K562 (cell line): ENCODE measurements around the gene SEMA3G. TPM values are rescaled to one million over a fixed set of nuclear protein-coding genes. Genes with fewer than 3 reads are reported as not detected.

Experiments used
- BDP1 ChIP-seq: IDR thresholded peaks from 3 replicates; pipeline ENCODE4 v1.6.1; 2011; ENCODE audit not compliant: insufficient read length, insufficient read depth
- RAD21 ChIP-seq, 2 experiments: fragments of 250-450 bp in 1 of 2; fragments of 450-650 bp in 1 of 2; sonication (Bioruptor Pico) in 1 of 2; formaldehyde crosslinking in 1 of 2; IDR thresholded peaks in 1 of 2; conservative IDR thresholded peaks in 1 of 2; 2 replicates each; pipeline versions ENCODE4 v1.4.0 to v1.8.0; 2020 to 2022; ENCODE audit warnings: mild to moderate bottlenecking in 2 of 2, moderate library complexity in 1 of 2
- RHOXF2B ChIP-seq: fragments of 250-450 bp; sonication (Bioruptor Pico); conservative IDR thresholded peaks from 2 replicates; pipeline ENCODE4 v1.5.1; 2021
- SIN3B ChIP-seq: fragments of 450-650 bp; IDR thresholded peaks from 2 replicates; pipeline ENCODE4 v1.6.1; 2017; ENCODE audit warnings: low read depth, mild to moderate bottlenecking, moderate library complexity
- TBP ChIP-seq: optimal IDR thresholded peaks from 2 replicates; pipeline ENCODE3; 2011; ENCODE audit warnings: low read depth, low read length, improper control_type of control experiment
- ZNF124 ChIP-seq: sonication (generic); formaldehyde crosslinking; IDR thresholded peaks from 2 replicates; pipeline ENCODE4 v1.8.1; 2022; ENCODE audit warnings: missing genetic modification reagents
- ZNF197 ChIP-seq: fragments of 200-800 bp; sonication (Bioruptor generic); IDR thresholded peaks from 2 replicates; pipeline ENCODE4 v1.6.1; 2016; ENCODE audit warnings: low read depth, missing genetic modification characterization, missing compliant biosample characterization
- polyA plus RNA-seq, 8 experiments: library from polyadenylated mRNA; depleted of rRNA in 4 of 8; stranded (reverse) in 5 of 8; unstranded in 3 of 8; fragments of >200 nt; fragmentation: Nextera tagmentation in 2 of 8; fragmentation: Illumina TruSeq in 1 of 8; extraction: Ambion mirVana in 2 of 8; extraction: Trizol in 1 of 8; gene quantifications; 2 replicates each; pipeline versions ENCODE4 v1.2.1 to v1.2.3, GENCODE V29; 2011 to 2014; ENCODE audit warnings: inconsistent platforms in 1 of 8, missing spikeins in 1 of 8
- total RNA-seq, 7 experiments: library from RNA; depleted of rRNA in 6 of 7; stranded (reverse); fragments of >200 nt in 6 of 7; fragmentation: Illumina TruSeq in 2 of 7; extraction: Trizol in 2 of 7; gene quantifications; 2 replicates each; pipeline versions ENCODE4 v1.2.1 to v1.2.3, GENCODE V29; 2011 to 2021; ENCODE audit warnings: low replicate concordance in 1 of 7
- TF ChIP-seq, protein P1 (sequence below), 2 experiments: fragments of 200-800 bp in 1 of 2; sonication (Bioruptor generic) in 1 of 2; sonication (generic) in 1 of 2; formaldehyde crosslinking in 1 of 2; IDR thresholded peaks in 1 of 2; conservative IDR thresholded peaks in 1 of 2; 2 replicates each; pipeline versions ENCODE4 v1.5.0 to v1.6.1; 2016 to 2020; ENCODE audit warnings: missing compliant biosample characterization in 1 of 2, missing genetic modification characterization in 1 of 2, missing genetic modification reagents in 1 of 2
- TF ChIP-seq, protein P2 (sequence below), 3 experiments: IDR thresholded peaks in 2 of 3; conservative IDR thresholded peaks in 1 of 3; 2 replicates each; pipeline ENCODE4 v1.5.1; 2011 to 2012; ENCODE audit warnings: low read length in 3 of 3, mild to moderate bottlenecking in 3 of 3, control low read depth in 2 of 3, improper control_type of control experiment in 1 of 3, inconsistent platforms in 1 of 3, low read depth in 1 of 3, mixed read lengths in 1 of 3, moderate library complexity in 1 of 3; ENCODE audit not compliant: insufficient read depth in 2 of 3
- TF ChIP-seq, protein P3 (sequence below): fragments of 250-450 bp; sonication (Bioruptor Pico); IDR thresholded peaks from 2 replicates; pipeline ENCODE4 v1.5.0; 2022; ENCODE audit warnings: mild to moderate bottlenecking
- TF ChIP-seq, protein P4 (sequence below): fragments of 250-450 bp; sonication (Bioruptor Pico); IDR thresholded peaks from 2 replicates; pipeline ENCODE4 v1.6.1; 2021; ENCODE audit warnings: mild to moderate bottlenecking

Gene SEMA3G
- total and polyA plus RNA-seq, 9 of the 15 experiments (the other 6 are each of a cell fraction or from before 2014, with no cell fraction given) = 0.04 to 0.07 (median 0.05) TPM; not detected in 6

DNA sequence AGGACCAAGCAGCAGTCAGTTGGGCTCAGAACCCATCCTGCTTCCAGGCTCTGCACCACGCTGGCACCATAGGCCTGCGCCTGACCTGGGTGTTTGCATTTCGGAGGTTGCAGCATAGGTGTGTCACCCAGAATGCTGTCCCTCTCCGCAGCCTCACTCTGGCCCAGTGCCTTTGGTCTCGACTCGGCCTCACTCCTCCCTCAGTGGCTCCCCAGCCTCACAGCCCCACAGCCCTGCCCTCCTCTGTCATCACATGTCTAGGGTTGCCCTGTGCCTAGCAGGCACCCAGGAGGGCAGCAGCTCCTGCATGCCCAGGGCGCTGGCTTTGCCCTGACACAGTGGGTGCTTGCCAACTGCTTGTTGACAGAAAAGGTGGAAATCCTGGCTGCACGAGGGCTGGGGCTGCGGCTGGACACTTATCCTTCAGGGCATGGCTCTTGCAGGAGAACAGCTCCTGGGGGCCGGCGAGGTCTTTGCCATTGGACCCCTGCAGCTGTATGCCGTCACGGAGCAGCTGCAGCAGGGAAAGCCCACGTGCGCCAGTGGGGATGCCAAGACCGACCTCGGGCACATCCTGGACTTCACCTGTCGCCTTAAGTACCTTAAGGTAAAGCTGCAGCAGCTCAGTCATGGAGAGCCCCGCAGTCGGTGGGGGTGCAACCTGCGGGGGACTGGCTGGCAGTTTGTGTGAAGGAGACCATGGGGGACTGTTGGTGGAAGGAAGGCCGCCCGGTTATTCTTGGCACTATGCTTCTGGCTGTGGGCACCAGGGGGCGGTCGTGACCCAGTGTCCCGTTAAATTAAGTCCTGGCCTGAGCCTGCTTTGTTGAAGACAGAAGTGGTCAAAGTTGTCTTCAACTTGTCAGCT, 26.7 kb upstream of the SEMA3G start (continued):
- TF ChIP-seq, protein P1, sequence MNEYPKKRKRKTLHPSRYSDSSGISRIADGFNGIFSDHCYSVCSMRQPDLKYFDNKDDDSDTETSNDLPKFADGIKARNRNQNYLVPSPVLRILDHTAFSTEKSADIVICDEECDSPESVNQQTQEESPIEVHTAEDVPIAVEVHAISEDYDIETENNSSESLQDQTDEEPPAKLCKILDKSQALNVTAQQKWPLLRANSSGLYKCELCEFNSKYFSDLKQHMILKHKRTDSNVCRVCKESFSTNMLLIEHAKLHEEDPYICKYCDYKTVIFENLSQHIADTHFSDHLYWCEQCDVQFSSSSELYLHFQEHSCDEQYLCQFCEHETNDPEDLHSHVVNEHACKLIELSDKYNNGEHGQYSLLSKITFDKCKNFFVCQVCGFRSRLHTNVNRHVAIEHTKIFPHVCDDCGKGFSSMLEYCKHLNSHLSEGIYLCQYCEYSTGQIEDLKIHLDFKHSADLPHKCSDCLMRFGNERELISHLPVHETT (CRISPR knock-in tag; conservative IDR thresholded peaks at IDR 0.05 in 1 of 2, IDR thresholded peaks at IDR 0.05 in 1 of 2) = no peak
- no peak for TF ChIP-seq TBP
- peak in 1 of 2 experiments; percentile 25; a peak in 1 of 4 replicates for TF ChIP-seq RAD21 (CRISPR knock-in tag; conservative IDR thresholded peaks at IDR 0.05 in 1 of 2, IDR thresholded peaks at IDR 0.05 in 1 of 2)
- TF ChIP-seq RHOXF2B (CRISPR knock-in tag) = no peak
- TF ChIP-seq, protein P2, sequence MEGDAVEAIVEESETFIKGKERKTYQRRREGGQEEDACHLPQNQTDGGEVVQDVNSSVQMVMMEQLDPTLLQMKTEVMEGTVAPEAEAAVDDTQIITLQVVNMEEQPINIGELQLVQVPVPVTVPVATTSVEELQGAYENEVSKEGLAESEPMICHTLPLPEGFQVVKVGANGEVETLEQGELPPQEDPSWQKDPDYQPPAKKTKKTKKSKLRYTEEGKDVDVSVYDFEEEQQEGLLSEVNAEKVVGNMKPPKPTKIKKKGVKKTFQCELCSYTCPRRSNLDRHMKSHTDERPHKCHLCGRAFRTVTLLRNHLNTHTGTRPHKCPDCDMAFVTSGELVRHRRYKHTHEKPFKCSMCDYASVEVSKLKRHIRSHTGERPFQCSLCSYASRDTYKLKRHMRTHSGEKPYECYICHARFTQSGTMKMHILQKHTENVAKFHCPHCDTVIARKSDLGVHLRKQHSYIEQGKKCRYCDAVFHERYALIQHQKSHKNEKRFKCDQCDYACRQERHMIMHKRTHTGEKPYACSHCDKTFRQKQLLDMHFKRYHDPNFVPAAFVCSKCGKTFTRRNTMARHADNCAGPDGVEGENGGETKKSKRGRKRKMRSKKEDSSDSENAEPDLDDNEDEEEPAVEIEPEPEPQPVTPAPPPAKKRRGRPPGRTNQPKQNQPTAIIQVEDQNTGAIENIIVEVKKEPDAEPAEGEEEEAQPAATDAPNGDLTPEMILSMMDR (IDR thresholded peaks at IDR 0.05 in 2 of 3, conservative IDR thresholded peaks at IDR 0.05 in 1 of 3; ENCODE audit: insufficient read depth in 2 of 3, low read depth in 1 of 3, low read length in 3 of 3) = peak; percentile 46 to 59 (median 54)
- no peak for TF ChIP-seq ZNF197 (CRISPR knock-in tag)
- no peak for TF ChIP-seq SIN3B
- TF ChIP-seq, protein P3, sequence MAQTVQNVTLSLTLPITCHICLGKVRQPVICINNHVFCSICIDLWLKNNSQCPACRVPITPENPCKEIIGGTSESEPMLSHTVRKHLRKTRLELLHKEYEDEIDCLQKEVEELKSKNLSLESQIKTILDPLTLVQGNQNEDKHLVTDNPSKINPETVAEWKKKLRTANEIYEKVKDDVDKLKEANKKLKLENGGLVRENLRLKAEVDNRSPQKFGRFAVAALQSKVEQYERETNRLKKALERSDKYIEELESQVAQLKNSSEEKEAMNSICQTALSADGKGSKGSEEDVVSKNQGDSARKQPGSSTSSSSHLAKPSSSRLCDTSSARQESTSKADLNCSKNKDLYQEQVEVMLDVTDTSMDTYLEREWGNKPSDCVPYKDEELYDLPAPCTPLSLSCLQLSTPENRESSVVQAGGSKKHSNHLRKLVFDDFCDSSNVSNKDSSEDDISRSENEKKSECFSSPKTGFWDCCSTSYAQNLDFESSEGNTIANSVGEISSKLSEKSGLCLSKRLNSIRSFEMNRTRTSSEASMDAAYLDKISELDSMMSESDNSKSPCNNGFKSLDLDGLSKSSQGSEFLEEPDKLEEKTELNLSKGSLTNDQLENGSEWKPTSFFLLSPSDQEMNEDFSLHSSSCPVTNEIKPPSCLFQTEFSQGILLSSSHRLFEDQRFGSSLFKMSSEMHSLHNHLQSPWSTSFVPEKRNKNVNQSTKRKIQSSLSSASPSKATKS (CRISPR knock-in tag) = no peak
- TF ChIP-seq BDP1 = no peak
- TF ChIP-seq, protein P4, sequence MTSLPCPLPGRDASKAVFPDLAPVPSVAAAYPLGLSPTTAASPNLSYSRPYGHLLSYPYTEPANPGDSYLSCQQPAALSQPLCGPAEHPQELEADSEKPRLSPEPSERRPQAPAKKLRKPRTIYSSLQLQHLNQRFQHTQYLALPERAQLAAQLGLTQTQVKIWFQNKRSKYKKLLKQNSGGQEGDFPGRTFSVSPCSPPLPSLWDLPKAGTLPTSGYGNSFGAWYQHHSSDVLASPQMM (CRISPR knock-in tag) = no peak
- no peak for TF ChIP-seq ZNF124 (CRISPR knock-in tag)
- TF ChIP-seq, all 486 proteins: peak for 3
